ENCODE results near the gene LRRC26.
"Not testable (repeated sequence)": the region's sequence is repeated elsewhere in the genome, so short reads cannot be mapped to it uniquely, and the experiment has no call there.

The LRRC26 gene

GRCh38 chr9:137145731-137146526 is 23.9 kb downstream of the LRRC26 start:
- intact Hi-C loops (cut with DNase I) = no loop called here

GRCh38 chr9:137143459-137143858 is 26.4 kb downstream of the LRRC26 start:
- no peak for DNase-seq
- intact Hi-C loops (cut with DNase I) = no loop called here

More at GRCh38 chr9:137145731-137146526, 23.9 kb downstream of the LRRC26 start:
- peak in 1 of 42 donors; percentile 25 for DNase-seq

GRCh38 chr9:137141976-137142936 is 27.6 kb downstream of the LRRC26 start:
- intact Hi-C loops (cut with DNase I) = no loop called here
- peak in 3 of 42 donors; percentile 30 to 58 (median 49) for DNase-seq

GRCh38 chr9:137141050-137141810 is 28.6 kb downstream of the LRRC26 start:
- intact Hi-C loops (cut with DNase I) = no loop called here
- DNase-seq = no peak

GRCh38 chr9:137140151-137141012 is 29.5 kb downstream of the LRRC26 start:
- peak; percentile 48 to 95 (median 82) for DNase-seq
- intact Hi-C loops (cut with DNase I) = no loop called here

- no peak for DNase-seq
- intact Hi-C loops (cut with DNase I) = no loop called here
Measured at GRCh38 chr9:137139468-137140150, 30.2 kb downstream of the LRRC26 start.

- DNase-seq = peak in 41 of 42 donors; percentile 34 to 91 (median 76)
Measured at GRCh38 chr9:137138722-137139467, 31.0 kb downstream of the LRRC26 start, which contains the start of gene GRIN1. GRIN1 (plus strand) TSS chr9:137139154; CDS start chr9:137139487, 333 bp downstream.

GRCh38 chr9:137138058-137138721 is 31.7 kb downstream of the LRRC26 start:
- intact Hi-C loops (cut with DNase I) = no loop called here
- DNase-seq = peak; percentile 49 to 93 (median 77)

More at GRCh38 chr9:137138722-137139467, 31.0 kb downstream of the LRRC26 start, which contains the start of gene GRIN1:
- intact Hi-C loops (cut with DNase I) = no loop called here

GRCh38 chr9:137136881-137137607 is 32.8 kb downstream of the LRRC26 start:
- DNase-seq = no peak
- intact Hi-C loops (cut with DNase I) = no loop called here

GRCh38 chr9:137136261-137136880 is 33.5 kb downstream of the LRRC26 start:
- intact Hi-C loops (cut with DNase I) = no loop called here
- DNase-seq = no peak

- intact Hi-C loops (cut with DNase I) = not testable (repeated sequence)
Measured at GRCh38 chr9:137135154-137135553, 34.7 kb downstream of the LRRC26 start.

GRCh38 chr9:137134191-137134590 is 35.7 kb downstream of the LRRC26 start:
- intact Hi-C loops (cut with DNase I) = no loop called here
- DNase-seq = no peak

More at GRCh38 chr9:137135154-137135553, 34.7 kb downstream of the LRRC26 start:
- DNase-seq = not testable (repeated sequence)

- intact Hi-C loops (cut with DNase I) = no loop called here
- no peak for DNase-seq
Measured at GRCh38 chr9:137130176-137130755, 39.6 kb downstream of the LRRC26 start.

GRCh38 chr9:137129456-137130175 is 40.2 kb downstream of the LRRC26 start:
- intact Hi-C loops (cut with DNase I) = loop anchor here (10.0 kb wide), 1 partner anchor 55 kb away; the partner anchor contains the start of genes ANAPC2 and SSNA1
- peak; percentile 69 to 94 (median 88) for DNase-seq

Data from head of caudate nucleus (tissue), 42 donors.